ENCODE measurements around the gene ADIPOQ. TPM values are rescaled to one million over a fixed set of nuclear protein-coding genes. Genes with fewer than 3 reads are reported as not detected.

ADIPOQ gene
- total RNA-seq, 1 donor from 2014 or later: 0.08 TPM

Other genes starting within 250 kb of the ADIPOQ start
- not detected for gene AHSG, start 229.7 kb upstream of the ADIPOQ start, total RNA-seq
- not detected for gene FETUB, start 202.3 kb upstream of the ADIPOQ start, total RNA-seq
- gene HRG, start 176.7 kb upstream of the ADIPOQ start, total RNA-seq: 0.12 TPM
- gene KNG1, start 125.4 kb upstream of the ADIPOQ start, total RNA-seq: not detected
- gene EIF4A2, start 59.1 kb upstream of the ADIPOQ start, total RNA-seq: 118 TPM
- 18.2 TPM for gene RFC4, start 36.2 kb upstream of the ADIPOQ start, total RNA-seq
- gene ST6GAL1, start 87.8 kb downstream of the ADIPOQ start, total RNA-seq: 13.2 TPM

Data from esophagus mucosa (tissue), 1 donor.